Astrocyte of the hippocampus (primary cell): ENCODE results near the gene STMN3.

Experiments used
- DNase-seq: peaks from one replicate; pipeline ENCODE4 v3.0.0; 2011; ENCODE audit warnings: low read depth, low spot score

Gene STMN3

DNA sequence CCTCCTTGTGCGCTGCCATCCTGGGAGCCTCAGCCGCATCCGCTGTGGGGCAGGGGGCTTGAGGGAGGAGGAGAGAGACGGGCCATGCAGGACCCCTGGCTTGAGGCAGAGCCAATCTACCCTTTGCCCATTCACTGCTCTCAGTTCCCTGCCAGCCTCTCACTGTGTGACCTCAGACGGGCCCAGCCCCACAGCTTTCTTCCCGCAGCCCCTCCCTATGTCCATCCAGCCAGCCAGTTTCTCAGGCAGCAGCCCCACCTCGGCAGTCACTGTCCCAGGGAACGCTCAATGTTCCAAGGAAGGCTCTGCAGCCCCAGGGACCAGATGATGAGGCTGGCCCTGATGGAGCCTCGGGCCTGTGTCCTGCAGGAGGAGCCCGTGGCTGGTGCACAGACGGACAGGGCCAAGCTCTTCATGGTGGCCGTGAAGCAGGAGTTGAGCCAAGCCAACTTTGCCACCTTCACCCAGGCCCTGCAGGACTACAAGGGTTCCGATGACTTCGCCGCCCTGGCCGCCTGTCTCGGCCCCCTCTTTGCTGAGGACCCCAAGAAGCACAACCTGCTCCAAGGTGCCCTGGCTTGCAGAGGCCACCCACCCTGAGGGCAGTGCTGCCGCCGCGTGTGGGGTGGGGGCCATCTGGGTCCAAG, 39.3 kb upstream of the STMN3 start:
- DNase-seq: no peak

DNA sequence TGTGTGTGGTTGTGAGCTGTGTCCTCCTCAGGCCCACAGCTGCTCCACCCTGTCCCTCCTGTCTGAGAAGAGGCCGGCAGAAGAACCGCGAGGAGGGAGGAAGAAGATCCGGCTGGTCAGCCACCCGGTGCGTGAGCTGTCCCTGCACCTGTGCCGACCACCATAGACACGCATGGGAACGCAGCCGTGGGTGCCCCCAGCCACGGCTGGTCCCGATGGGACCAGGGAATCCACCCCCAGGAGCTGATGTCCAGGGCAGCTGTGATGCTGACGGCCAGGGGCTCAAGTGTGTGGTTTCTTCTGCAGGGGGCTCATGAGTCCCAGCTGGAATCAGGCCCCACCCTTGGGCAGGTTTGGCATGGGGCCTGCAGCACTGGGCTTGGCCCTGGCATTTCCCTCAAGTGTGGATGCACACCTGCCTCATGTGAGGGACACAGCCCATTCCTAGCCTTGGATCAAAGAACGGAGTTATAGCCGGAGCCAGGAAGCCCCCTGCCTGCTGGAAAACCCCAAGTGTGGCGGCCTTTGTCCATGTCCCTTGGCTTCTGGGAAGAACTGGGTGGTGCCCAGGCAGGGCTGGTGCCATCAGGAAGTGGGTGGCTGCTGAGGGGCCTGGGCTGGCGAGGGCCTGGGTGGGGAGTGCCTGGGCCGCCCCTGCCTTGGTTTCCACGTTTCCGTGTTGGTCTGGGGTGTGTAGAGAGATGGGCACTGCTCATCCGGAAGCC, 38.6 kb upstream of the STMN3 start:
- no peak for DNase-seq

DNA sequence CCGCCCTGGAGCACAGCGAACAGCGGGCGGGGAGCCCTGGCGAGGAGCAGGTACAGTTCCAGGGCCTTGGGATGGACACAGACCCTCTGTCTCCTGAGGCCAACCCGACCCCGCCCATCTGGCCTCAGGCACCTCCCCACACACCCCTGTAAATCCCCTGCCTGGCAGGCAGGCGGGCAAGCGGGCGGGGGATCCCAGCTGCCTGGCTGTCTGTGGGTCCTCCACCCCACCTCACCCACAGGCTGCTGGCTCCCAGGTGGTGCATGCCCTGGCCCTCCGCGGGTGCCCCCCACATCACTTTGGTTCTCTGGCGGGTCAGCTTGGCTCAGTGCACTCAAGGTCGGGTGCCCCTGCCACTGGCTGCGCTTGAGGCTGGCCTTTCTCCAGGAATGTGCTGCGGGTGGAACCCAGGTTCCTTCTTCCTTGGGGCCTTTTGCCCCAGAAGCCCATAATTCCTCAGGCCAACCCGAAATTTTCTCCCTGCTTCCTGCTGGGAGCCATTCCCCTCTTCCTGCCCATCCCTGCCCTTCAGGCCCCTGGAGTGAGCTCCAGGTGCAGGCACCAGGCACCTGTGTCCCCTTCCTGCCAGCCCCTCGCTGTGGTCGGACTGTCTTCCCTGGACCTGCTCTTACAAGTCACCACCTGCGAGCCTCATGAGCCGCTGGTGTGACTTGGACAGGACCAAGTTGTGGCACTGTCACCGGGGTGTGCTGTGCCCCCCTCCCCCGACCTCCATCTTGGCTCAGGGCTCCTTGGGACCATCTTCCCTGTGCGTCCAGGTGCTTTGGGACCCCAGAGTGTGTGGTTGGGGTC, 37.9 kb upstream of the STMN3 start:
- DNase-seq: no peak

DNA sequence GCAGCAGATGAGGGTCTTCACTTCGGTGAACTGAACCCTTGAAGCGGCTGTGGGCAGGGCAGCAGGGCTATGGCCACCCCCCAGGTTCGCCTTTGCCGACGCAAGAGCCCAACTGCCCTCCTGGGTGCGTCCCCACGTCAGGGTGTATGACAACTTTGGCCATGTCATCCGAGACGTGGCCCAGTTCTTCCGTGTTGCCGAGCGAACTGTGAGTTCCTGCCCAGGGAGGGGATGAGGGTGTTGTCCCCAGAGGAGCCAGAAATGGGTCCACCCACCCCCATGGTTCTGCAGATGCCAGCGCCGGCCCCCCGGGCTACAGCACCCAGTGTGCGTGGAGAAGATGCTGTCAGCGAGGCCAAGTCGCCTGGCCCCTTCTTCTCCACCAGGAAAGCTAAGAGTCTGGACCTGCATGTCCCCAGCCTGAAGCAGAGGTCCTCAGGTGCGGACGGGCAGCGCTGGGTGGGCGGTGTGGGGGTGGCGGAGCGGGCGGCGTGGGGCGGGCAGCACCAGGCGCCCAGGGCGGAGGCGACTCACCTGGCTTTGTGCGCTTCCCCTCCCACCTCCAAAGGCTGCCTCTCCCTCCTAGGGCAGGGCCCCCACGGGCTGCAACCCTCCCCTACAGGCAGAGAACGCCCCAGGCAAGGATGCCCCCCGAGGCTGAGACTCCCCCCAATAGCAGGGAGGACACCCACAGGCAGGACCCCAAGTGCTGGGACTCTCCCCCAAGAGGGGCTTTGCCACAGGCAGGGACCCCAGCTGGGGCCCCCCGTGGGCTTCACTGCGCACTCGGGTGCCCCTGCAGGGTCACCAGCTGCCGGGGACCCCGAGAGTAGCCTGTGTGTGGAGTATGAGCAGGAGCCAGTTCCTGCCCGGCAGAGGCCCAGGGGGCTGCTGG, 37.0 kb upstream of the STMN3 start:
- no peak for DNase-seq

DNA sequence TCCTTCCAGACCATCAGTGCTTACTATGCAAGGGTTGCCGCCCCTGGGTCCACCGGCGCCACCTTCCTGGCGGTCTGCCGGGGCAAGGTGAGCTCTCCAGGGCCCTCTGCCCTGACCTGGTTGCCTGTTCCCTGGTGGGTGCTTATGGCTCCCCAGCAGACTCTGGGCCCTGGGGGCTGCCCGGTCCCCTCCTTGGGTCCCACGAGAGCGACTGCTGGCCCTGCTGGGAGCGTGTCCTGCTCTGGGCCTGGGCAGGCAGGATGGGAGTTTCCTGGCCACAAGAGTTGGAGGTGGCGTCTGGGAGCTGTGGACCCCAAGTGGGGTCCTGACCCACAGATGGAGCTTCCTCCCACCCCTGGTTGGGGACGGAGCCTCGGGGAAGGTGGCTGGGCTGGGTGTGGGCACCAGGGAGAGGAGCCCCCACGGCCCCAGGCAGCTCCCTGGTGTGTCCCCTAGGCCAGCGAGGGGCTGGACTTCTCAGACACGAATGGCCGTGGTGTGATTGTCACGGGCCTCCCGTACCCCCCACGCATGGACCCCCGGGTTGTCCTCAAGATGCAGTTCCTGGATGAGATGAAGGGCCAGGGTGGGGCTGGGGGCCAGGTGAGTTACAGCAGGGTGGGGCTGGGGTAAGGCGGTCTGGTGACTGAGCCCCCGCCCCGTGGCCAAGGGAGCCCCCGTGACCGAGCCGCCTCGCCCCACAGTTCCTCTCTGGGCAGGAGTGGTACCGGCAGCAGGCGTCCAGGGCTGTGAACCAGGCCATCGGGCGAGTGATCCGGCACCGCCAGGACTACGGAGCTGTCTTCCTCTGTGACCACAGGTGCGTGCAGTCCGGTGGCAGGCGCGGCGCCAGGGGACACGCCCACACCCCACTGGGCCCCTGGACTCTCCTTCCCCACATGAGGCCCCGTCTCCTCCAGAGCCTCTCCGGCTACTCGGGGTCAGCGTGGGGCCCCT, 36.1 kb upstream of the STMN3 start:
- no peak for DNase-seq

DNA sequence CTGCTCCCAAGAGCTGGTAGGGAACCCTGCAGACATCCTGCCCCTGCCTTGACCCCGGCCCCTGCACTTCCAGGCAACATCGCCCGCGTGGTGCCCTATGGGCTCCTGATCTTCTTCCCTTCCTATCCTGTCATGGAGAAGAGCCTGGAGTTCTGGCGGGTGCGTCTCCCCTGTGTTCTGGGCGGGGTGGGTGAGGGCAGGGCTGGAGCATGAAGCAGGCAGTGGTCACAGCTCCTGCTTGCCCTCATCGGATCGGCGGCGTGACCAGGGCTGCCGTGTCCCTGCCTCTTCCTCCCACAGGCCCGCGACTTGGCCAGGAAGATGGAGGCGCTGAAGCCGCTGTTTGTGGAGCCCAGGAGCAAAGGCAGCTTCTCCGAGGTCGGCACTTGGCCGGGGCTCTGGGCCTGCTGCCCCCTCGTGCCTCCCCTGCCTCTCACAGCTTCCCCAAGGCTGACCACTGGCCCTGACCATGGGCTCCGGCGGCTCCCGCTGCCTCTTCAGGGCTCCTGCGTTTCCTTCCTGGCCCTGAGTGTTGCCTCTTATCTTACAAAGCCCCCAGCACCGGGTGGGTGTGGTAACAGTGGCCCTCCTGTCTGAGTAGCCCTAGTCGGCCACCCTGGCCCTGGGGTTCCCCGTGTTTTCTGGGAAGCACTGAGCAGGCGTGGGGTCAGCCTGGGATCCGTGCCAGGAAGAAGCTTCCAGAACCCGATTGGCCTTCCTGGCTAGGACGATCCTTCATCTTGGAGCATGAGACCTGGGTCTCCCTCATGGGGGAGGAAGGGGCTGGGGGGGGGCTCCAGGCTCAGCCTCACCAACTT, 35.2 kb upstream of the STMN3 start:
- DNase-seq: no peak

DNA sequence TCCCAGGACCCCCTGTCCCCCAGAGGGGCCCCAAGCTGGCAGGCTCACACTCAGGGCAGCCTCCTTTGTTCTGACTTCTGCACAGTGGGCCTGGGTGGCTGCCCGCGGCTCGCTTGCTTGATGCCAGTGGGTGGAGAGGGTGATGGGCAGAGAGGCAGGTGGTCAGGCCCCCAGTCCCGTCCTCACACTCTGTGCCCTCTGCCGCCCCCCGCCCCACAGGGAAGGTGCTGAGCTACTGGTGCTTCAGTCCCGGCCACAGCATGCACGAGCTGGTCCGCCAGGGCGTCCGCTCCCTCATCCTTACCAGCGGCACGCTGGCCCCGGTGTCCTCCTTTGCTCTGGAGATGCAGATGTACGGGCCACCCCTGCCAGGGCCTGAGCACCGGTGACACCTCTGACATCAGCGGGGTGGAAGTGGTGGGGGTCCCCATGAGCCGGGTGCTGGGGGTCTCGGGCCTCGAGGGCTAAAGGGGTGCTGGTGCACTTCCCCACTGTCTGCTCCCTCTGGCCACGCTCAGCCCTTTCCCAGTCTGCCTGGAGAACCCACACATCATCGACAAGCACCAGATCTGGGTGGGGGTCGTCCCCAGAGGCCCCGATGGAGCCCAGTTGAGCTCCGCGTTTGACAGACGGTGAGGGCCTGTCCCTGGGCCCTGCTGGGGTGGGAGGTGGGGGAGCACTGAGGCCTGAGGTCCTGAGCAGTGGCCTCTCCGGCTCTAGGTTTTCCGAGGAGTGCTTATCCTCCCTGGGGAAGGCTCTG, 34.4 kb upstream of the STMN3 start:
- no peak for DNase-seq

DNA sequence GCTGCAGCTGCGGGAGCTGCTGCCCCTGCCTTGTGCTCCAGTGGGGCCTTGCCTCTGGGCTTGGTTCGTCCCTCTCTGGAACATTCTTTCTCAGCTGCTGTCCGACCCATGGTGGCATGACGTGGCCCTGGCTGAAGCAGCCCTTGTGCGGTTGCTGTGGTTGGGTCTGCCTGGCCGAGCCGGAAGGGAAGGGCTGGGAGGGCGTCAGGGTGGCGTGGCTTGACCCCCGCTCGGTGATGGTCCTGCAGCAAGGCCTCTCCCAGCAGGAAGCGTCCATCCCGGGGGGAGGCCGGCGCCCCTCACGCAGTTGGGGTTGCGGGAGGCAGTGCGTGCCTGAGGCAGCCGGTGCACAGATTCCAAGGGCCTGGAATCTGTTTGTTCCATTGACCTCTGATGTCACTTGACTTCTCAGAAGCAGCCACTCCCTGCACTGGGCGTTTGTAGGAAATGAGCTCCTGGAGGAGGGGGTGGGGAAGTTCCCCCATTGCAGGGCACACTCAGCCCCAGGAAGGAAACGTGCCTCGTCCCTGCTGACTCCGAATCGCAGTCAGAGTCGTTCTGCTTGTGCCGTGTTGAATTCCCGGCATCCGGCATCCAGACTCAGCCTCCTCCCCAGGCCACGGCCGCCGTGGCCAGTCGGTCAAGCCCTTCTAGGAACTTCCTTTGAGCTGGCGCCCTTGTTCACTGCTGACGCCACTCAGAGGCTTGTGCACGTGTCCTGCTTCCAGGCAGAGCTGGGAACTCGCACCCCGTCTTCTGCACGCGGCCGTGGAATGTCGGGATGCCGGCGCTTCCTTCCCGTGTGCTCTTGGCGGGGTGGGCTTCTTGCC, 33.5 kb upstream of the STMN3 start:
- DNase-seq: peak; percentile 36

DNA sequence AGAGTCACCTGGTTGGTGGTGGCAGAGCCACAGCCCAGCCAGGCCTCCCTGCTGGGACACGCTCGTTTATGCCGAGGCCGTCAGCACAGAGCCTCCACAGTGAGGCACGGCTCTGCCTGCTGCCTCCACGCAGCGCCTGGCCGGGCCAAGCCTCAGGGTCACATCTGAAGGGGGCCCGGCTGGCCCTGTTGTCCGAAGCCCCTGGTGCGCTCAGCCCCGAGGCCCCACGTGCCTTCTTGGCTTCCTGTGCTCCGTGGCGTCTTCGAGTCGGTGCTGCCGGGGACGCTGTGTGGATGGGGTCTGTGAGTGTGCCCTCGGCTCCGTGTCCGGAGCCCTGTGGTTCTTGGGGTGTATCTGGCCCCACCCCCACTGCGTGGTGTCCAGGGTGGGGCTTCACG, 32.9 kb upstream of the STMN3 start:
- no peak for DNase-seq

DNA sequence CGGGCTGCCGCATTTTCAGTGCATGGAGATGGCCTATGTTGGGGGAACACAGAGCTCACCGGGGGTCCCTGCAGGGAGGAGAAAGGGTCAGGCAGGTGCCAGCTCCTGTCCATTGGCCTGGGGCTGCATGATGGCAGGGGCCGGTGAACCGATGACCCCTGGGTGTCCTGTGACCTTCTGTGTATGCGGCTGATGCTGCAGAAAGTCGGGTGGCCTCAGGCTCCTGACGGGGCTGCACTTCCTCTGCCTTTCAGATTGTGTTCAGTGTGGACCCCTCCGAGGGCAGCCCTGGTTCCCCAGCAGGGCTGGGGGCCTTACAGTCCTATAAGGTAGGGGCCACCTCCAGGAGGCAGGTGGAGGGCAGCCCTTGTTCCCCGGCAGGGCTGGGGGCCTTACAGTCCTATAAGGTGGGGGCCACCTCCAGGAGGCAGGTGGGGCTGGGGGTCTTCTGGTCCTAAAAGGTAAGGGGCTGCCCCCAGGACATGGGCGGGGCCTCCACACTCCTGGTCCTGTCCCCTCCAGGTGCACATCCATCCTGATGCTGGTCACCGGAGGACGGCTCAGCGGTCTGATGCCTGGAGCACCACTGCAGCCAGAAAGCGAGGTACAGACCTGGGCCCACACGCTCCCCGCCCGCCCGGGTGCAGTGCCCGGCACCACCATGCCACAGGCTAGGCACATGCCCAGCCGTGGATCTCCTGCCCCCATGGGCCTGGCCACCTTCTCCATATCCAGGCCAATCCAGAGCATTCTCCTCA, 32.2 kb upstream of the STMN3 start:
- DNase-seq: no peak

DNA sequence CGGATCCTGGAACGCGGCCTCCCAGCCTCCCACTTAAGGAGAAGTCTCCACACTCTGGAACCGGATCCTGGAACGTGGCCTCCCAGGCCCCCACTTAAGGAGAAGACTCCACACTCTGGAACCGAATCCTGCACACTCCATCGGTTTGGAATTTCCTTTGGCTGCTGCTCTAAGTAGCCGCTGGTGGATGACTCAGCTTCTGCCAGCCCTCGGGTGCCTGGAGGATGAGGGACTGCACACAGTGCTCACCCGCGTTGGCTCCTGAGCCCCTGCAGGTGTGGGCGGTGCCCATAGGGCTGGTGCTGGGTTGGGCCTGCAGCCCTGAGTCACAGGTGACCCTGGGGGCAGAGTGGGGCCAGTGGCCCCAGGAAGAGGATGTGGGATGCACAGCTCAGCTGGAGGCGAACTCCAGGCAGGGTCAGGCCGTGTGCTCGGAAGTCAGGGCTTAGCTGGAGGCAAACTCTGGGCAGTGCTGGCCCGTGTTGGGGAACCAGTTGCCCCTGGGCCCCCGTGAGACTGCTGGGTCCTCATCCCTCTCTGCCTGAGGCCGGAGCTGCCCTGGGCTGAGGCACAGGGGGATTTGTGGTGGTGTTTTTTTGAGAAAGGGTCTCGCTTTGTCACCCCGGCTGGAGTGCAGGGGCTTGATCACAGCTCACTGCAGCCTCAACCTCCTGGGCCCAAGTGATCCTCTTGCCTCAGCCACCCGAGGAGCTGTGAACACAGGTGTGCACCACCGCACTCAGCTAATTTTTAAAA, 29.3 kb upstream of the STMN3 start:
- peak; percentile 96 for DNase-seq

DNA sequence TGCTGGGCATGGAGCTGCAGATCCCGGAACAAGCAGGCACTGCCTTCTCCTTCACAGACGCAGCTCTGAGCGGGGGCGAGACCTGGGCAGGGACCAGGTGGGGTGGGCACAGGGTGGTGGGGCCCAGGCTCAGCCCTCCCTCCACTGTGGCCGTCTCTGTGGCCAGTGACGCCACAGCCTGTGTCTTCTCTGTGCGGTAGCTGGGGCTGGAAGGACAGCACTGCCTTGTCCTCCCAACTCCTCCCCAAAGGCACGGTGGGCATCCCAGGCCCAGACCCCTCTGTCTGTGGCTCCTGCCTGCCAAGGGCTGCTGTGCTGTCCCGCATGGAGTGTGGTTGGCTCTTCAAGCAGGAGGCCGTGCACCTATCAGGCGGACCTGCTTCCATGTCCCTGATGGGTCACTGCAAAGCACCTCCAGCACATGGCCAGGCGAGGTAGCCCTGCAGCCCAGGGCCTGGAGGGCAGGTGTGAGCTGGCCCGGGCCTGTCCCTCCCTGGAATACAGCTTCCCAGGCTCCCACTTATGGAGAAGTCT, 28.5 kb upstream of the STMN3 start:
- DNase-seq: no peak

DNA sequence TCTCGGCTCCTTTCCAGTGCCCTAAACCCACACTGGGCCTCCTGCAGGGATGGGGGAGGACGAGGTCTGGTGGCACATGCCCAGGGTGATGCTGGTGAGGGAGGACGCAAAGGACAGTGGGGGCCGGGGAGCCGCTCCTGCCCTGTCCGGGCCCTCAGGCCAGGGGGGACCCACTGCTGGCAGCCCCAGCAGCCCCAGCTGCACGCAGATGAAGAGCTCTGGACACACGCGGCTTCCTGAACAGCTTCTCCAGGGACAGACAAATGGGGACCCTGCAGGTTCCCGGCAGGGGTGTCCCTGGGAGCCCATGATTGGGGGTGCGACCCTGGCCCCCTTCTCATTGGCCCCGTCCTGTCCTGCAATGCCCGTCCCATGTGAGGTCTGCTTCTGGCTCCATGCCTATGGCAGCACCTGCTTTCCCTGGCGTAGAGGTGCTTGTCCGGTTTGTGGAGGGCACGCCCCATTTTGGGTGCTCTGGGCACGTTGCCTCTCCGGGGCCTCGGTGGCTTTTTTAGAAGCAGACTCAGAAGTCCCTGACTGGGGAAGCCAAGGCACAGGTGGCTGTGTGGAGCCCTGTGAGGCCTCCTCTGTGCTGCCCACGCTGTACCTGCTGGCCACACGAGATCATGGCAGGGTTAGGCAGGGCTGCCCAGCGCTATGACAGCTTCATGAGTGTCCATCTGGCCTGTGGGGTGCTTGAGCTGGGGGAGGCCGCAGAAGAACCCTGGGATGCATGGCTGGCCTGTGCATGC, 27.8 kb upstream of the STMN3 start:
- no peak for DNase-seq

DNA sequence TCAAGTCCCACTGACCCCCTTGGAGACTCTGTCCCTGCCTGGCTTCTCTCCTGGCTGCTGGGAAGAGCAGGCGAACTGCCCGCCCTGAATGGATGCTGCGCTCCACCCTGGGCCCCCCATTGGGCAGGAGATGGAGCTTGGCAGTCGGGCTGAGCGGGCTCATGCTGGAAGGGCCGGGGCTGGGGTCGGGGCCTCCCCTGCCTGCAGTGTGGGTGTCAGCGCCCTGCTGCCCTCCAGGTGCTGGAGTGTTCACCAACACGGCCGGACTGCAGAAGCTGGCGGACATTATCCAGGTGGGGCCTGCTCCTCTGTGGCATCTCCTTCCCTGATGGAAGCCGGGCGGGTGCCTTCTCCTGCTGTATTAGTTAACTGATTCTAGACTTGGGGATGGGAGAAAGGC, 27.2 kb upstream of the STMN3 start:
- no peak for DNase-seq

DNA sequence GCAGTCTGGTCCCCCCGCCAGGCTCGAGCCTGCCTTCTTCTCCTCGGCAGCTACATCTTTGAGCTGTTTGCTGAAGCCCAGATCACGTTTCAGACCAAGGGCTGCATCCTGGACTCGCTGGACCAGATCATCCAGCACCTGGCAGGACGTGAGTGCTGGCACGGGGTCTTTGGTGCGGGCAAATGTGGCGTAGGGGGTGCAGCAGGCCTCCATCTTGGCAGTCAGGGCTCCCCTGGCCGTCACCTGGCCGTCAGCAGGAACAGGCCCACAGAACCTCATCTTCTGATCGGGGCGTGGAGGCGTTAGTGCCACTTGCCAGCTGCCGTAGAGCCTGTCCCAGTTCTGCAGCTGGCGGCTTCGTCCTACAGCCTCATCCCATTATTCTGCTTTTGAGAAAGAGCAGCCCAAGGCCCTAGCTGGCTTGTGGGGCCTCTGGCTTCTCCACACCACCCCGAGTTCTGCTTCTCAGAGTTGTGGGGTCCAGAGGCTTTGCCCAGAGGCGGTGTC, 26.6 kb upstream of the STMN3 start:
- no peak for DNase-seq
